ENCODE data around the gene HDAC10.
A peak's percentile ranks its signal among the peaks of the same experiment; 100 is the strongest.

The HDAC10 gene

GRCh38 chr22:50250555-50251476, at the start of gene HDAC10:
Gene HDAC10, minus strand, starts transcription at chr22:50251265. Its CDS starts 233 bp downstream, at chr22:50251032.
- peak; percentile 95 for DNase-seq

GRCh38 chr22:50300620-50301257, 49.7 kb upstream of the HDAC10 start:
- DNase-seq, result no peak

GRCh38 chr22:50299785-50300619, 48.9 kb upstream of the HDAC10 start:
- no peak for DNase-seq

- peak; percentile 46 for DNase-seq
These were observed 48.1 kb upstream of the HDAC10 start for GRCh38 chr22:50298937-50299784.

GRCh38 chr22:50298266-50298637, 47.2 kb upstream of the HDAC10 start:
- DNase-seq, result no peak

- no peak for DNase-seq
These were observed 46.6 kb upstream of the HDAC10 start for GRCh38 chr22:50297510-50298265.

- no peak for DNase-seq
These were observed 45.8 kb upstream of the HDAC10 start for GRCh38 chr22:50296658-50297490.

GRCh38 chr22:50294319-50294656, 43.2 kb upstream of the HDAC10 start:
- DNase-seq, result no peak

- DNase-seq, result peak; percentile 53
These were observed 42.6 kb upstream of the HDAC10 start for GRCh38 chr22:50293441-50294318.

- peak; percentile 51 for DNase-seq
These were observed 41.8 kb upstream of the HDAC10 start for GRCh38 chr22:50292643-50293440.

GRCh38 chr22:50289942-50290630, 39.0 kb upstream of the HDAC10 start:
- no peak for DNase-seq

- DNase-seq, result no peak
These were observed 38.3 kb upstream of the HDAC10 start for GRCh38 chr22:50289151-50289941.

- no peak for DNase-seq
These were observed 36.7 kb upstream of the HDAC10 start for GRCh38 chr22:50287731-50288130.

GRCh38 chr22:50286701-50287318, 35.7 kb upstream of the HDAC10 start:
- DNase-seq, result no peak

GRCh38 chr22:50286275-50286674, 35.2 kb upstream of the HDAC10 start:
- DNase-seq, result no peak

- DNase-seq, result no peak
These were observed 34.6 kb upstream of the HDAC10 start for GRCh38 chr22:50285568-50286229.
